ENCODE measurements around the gene ADAMTS9. TPM values are rescaled to one million over a fixed set of nuclear protein-coding genes. Genes with fewer than 3 reads are reported as not detected.
A peak's percentile ranks its signal among the peaks of the same experiment; 100 is the strongest.

The ADAMTS9 gene
- total and polyA plus RNA-seq, 4 donors, result 21.8 to 74.5 (median 45.7) TPM

DNA sequence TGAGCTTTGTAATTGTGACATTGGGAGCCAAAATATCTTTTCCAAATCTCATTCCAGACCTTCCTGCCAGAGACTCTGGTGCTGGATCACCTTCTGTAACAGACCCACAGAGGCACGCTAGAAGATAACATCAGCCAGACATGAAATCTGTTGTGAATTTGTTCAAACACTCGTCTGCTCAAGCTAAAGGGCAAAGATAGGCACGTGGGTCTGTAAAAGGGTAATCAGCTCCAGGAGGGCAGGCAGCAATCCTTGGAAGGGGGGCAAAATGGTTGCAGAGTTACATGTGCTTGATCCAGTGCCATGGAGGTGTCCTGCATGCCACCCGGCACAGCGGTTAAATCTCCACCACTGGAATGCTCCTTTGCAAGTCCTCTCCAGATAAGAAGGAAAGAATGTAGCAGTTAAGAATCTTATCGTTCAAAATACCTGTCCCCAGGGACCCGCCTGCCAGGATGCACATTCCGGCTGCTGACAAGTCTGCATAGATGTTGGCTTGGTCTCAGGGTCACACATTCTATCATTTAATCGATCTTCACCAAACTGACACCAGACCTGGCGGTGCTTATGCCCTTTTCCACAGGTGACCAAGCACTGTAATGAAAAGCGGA is 74.8 kb downstream of the ADAMTS9 start:
- Histone ChIP-seq H3K36me3 (ENCODE audit: control insufficient read depth, insufficient read depth, low read length) (peaks cover 3% of the 10 kb centered on the region), H3K4me1 (ENCODE audit: control insufficient read depth, insufficient read depth, low read length) (no peaks in the 10 kb centered on the region), H3K27me3 (ENCODE audit: control insufficient read depth, insufficient read depth, low read length) (no peaks in the 10 kb centered on the region), H3K9me3 (ENCODE audit: control insufficient read depth, insufficient read depth, low read length) (no peaks in the 10 kb centered on the region), H3K4me3 (ENCODE audit: low read depth, low read length) (no peak overlapping the region), H3K27ac (ENCODE audit: low read depth, low read length) (no peak overlapping the region)
- no peak for DNase-seq (ENCODE audit: low read depth in 4 of 6, low spot score in 6 of 6)
- WGBS (ENCODE audit: insufficient coverage), result 87% methylated on average over 8 of the region's 11 CpGs

GRCh38 chr3:64612082-64612860 is 75.5 kb downstream of the ADAMTS9 start:
- DNase-seq (ENCODE audit: low read depth in 4 of 6, low spot score in 6 of 6), result no peak
- Histone ChIP-seq H3K27ac (ENCODE audit: low read depth, low read length) (no peak overlapping the region), H3K36me3 (ENCODE audit: control insufficient read depth, insufficient read depth, low read length) (peaks cover 3% of the 10 kb centered on the region), H3K4me1 (ENCODE audit: control insufficient read depth, insufficient read depth, low read length) (no peaks in the 10 kb centered on the region), H3K4me3 (ENCODE audit: low read depth, low read length) (no peak overlapping the region), H3K27me3 (ENCODE audit: control insufficient read depth, insufficient read depth, low read length) (no peaks in the 10 kb centered on the region), H3K9me3 (ENCODE audit: control insufficient read depth, insufficient read depth, low read length) (no peaks in the 10 kb centered on the region)
- WGBS (ENCODE audit: insufficient coverage), result no CpG with 5 or more reads among the region's 4 CpGs

DNA sequence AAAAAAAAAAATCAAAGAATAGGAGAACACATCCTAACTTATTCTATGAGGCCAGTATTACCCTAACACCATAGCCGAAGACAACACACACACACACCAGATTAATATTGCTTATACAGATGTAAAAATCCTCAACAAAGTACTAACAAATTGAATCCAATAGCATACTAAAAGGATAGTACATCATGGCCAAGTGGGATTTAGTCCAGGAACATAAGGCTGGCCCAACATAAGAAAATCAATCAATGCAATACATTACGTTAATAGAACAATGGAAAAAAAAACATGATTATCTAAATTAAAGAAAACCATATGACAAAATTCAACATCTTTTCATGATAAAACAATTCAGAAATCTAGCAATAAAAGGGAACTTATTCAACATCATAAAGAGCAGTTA is 79.1 kb downstream of the ADAMTS9 start:
- no CpG with 5 or more reads among the region's 2 CpGs for WGBS (ENCODE audit: insufficient coverage)
- no peaks in the 10 kb centered on the region for H3K27me3 ChIP-seq (ENCODE audit: control insufficient read depth, insufficient read depth, low read length)
- H3K9me3 ChIP-seq (ENCODE audit: control insufficient read depth, insufficient read depth, low read length), result no peaks in the 10 kb centered on the region
- DNase-seq (ENCODE audit: low read depth in 4 of 6, low spot score in 6 of 6), result no peak
- H3K36me3 ChIP-seq (ENCODE audit: control insufficient read depth, insufficient read depth, low read length), result peaks cover 5% of the 10 kb centered on the region
- H3K4me3 ChIP-seq (ENCODE audit: low read depth, low read length), result no peak overlapping the region
- H3K27ac ChIP-seq (ENCODE audit: low read depth, low read length), result no peak overlapping the region
- H3K4me1 ChIP-seq (ENCODE audit: control insufficient read depth, insufficient read depth, low read length), result no peaks in the 10 kb centered on the region

DNA sequence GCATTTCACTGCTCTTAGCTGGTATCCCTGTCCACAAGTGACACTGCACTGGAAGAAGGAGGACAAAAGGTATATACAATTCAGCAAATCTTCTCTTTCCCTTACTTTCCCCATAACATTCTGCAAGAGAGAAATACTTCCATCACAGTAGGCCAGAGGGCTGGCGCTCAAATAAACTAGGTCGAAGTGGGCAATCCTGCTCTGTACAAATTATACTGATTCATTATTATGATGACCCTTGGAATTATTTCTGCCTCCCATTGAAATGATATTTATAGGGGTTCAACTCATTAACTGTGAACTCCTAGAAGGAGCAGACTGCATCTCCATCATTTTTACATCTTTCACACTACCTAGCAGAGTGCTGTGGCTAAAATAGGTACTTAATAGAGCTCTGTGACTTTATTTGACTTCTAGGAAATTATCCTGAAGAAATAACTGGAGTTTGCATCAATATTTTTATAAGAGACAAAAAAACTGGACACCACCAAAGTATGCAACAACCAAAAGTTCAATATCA is 80.7 kb downstream of the ADAMTS9 start:
- Histone ChIP-seq H3K9me3 (ENCODE audit: control insufficient read depth, insufficient read depth, low read length) (no peaks in the 10 kb centered on the region), H3K27me3 (ENCODE audit: control insufficient read depth, insufficient read depth, low read length) (no peaks in the 10 kb centered on the region), H3K36me3 (ENCODE audit: control insufficient read depth, insufficient read depth, low read length) (peaks cover 3% of the 10 kb centered on the region), H3K27ac (ENCODE audit: low read depth, low read length) (no peak overlapping the region), H3K4me3 (ENCODE audit: low read depth, low read length) (no peak overlapping the region), H3K4me1 (ENCODE audit: control insufficient read depth, insufficient read depth, low read length) (no peaks in the 10 kb centered on the region)
- no peak for DNase-seq (ENCODE audit: low read depth in 4 of 6, low spot score in 6 of 6)
- WGBS (ENCODE audit: insufficient coverage), result no CpG with 5 or more reads among the region's 2 CpGs

DNA sequence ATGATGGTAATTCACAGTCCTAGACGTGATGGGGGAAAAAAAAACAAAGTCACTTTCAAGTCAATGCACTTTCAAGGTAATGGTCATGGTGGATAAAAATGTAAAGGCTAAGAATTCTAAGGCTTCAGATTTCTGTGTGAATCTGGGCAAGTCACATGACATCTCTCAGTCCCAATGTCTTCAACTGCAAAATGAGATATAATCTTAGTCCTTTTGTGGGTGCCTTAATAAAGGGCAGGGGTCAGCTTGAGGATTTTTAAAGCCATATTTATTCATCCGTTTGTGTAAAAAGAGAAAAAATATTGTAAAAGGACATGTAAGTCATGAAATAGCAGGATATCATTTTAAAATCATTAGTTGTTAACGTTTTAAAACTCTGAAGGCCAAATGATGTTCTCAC is 83.5 kb downstream of the ADAMTS9 start:
- DNase-seq (ENCODE audit: low read depth in 4 of 6, low spot score in 6 of 6), result no peak
- Histone ChIP-seq H3K36me3 (ENCODE audit: control insufficient read depth, insufficient read depth, low read length) (peaks cover 6% of the 10 kb centered on the region), H3K27ac (ENCODE audit: low read depth, low read length) (no peak overlapping the region), H3K4me1 (ENCODE audit: control insufficient read depth, insufficient read depth, low read length) (peaks cover 4% of the 10 kb centered on the region), H3K9me3 (ENCODE audit: control insufficient read depth, insufficient read depth, low read length) (no peaks in the 10 kb centered on the region), H3K27me3 (ENCODE audit: control insufficient read depth, insufficient read depth, low read length) (no peaks in the 10 kb centered on the region), H3K4me3 (ENCODE audit: low read depth, low read length) (no peak overlapping the region)
- no CpG with 5 or more reads among the region's 3 CpGs for WGBS (ENCODE audit: insufficient coverage)

DNA sequence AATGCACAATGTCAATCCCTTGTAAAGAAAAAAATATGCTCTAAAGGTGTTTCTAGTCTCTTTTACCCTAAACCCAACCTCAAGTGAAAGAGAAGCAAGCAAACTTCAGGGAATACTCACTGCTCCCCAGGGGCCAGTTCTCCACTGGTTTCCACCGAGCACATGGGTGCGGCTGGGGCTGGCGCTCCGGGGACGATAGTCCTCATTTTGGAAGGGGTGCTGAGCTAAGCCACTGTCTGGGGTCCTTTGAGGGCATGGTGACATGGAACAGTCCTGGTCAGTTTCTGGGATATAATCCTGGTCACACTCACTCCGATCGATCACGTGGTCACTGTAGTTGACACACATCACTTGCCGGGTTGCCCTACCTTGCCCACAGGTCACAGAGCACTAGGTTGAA is 86.0 kb downstream of the ADAMTS9 start:
- H3K9me3 ChIP-seq (ENCODE audit: control insufficient read depth, insufficient read depth, low read length), result no peaks in the 10 kb centered on the region
- peaks cover 6% of the 10 kb centered on the region for H3K36me3 ChIP-seq (ENCODE audit: control insufficient read depth, insufficient read depth, low read length)
- H3K27me3 ChIP-seq (ENCODE audit: control insufficient read depth, insufficient read depth, low read length), result no peaks in the 10 kb centered on the region
- no peak overlapping the region for H3K27ac ChIP-seq (ENCODE audit: low read depth, low read length)
- WGBS (ENCODE audit: insufficient coverage), result 98% methylated on average over 9 of the region's 9 CpGs
- no peak overlapping the region for H3K4me3 ChIP-seq (ENCODE audit: low read depth, low read length)
- peaks cover 4% of the 10 kb centered on the region for H3K4me1 ChIP-seq (ENCODE audit: control insufficient read depth, insufficient read depth, low read length)
- DNase-seq (ENCODE audit: low read depth in 4 of 6, low spot score in 6 of 6), result no peak

DNA sequence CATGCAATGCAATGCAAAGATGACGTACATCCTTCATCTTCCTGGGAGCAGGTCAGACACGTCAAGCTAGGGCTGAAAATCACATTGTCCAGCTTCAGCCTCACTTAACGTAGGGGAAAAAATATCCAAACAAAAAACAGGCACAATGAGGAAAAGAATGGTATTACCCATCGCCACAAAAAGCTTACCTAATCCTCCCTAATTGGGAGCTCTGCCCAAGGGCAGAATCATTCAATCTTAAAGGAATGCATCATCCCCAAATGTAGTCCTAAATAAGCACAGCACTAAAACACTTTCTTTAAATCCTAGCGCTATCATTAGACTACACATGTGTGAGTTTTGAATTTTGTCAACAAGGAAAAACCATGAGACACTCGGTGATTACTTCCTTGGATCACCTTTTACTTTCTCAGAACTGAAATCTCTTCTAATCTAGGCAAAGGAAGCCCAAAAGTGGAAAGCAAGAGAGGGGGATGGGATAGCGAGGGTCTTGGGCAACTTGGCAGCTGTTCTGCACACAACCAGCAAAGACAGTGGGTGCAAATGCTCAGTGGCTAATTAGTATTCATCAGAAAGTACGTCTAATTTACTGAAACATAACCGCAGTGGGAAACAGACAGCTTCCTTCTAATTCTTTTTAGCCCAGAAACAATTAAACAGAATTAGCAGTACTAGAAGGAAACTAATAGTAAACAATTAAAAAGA is 87.4 kb downstream of the ADAMTS9 start:
- H3K9me3 ChIP-seq (ENCODE audit: control insufficient read depth, insufficient read depth, low read length), result no peaks in the 10 kb centered on the region
- H3K36me3 ChIP-seq (ENCODE audit: control insufficient read depth, insufficient read depth, low read length), result peaks cover 6% of the 10 kb centered on the region
- no peak overlapping the region for H3K27ac ChIP-seq (ENCODE audit: low read depth, low read length)
- peak in 3 of 6 donors; percentile 35 to 91 (median 63) for DNase-seq (ENCODE audit: low read depth in 4 of 6, low spot score in 6 of 6)
- H3K4me3 ChIP-seq (ENCODE audit: low read depth, low read length), result no peak overlapping the region
- peaks cover 4% of the 10 kb centered on the region for H3K4me1 ChIP-seq (ENCODE audit: control insufficient read depth, insufficient read depth, low read length)
- WGBS (ENCODE audit: insufficient coverage), result 50% methylated on average over 1 of the region's 9 CpGs
- no peaks in the 10 kb centered on the region for H3K27me3 ChIP-seq (ENCODE audit: control insufficient read depth, insufficient read depth, low read length)

GRCh38 chr3:64599651-64600050 is 88.1 kb downstream of the ADAMTS9 start:
- Histone ChIP-seq H3K27me3 (ENCODE audit: control insufficient read depth, insufficient read depth, low read length) (no peaks in the 10 kb centered on the region), H3K27ac (ENCODE audit: low read depth, low read length) (no peak overlapping the region), H3K9me3 (ENCODE audit: control insufficient read depth, insufficient read depth, low read length) (no peaks in the 10 kb centered on the region), H3K4me3 (ENCODE audit: low read depth, low read length) (no peak overlapping the region), H3K4me1 (ENCODE audit: control insufficient read depth, insufficient read depth, low read length) (peaks cover 4% of the 10 kb centered on the region), H3K36me3 (ENCODE audit: control insufficient read depth, insufficient read depth, low read length) (peaks cover 6% of the 10 kb centered on the region)
- no CpG with 5 or more reads among the region's 2 CpGs for WGBS (ENCODE audit: insufficient coverage)
- DNase-seq (ENCODE audit: low read depth in 4 of 6, low spot score in 6 of 6), result peak in 2 of 6 donors; percentile 59 to 74

- peak overlapping the region; percentile 30 for H3K27ac ChIP-seq (ENCODE audit: low read depth, low read length)
Observed at GRCh38 chr3:64595253-64595694, 92.5 kb downstream of the ADAMTS9 start.

More at GRCh38 chr3:64595253-64595694, 92.5 kb downstream of the ADAMTS9 start:
- no peaks in the 10 kb centered on the region for H3K36me3 ChIP-seq (ENCODE audit: control insufficient read depth, insufficient read depth, low read length)
- DNase-seq (ENCODE audit: low read depth in 4 of 6, low spot score in 6 of 6), result peak in 3 of 6 donors; percentile 41 to 89 (median 61)
- WGBS (ENCODE audit: insufficient coverage), result 33% methylated on average over 2 of the region's 5 CpGs
- H3K4me1 ChIP-seq (ENCODE audit: control insufficient read depth, insufficient read depth, low read length), result peaks cover 4% of the 10 kb centered on the region
- H3K9me3 ChIP-seq (ENCODE audit: control insufficient read depth, insufficient read depth, low read length), result no peaks in the 10 kb centered on the region
- no peak overlapping the region for H3K4me3 ChIP-seq (ENCODE audit: low read depth, low read length)
- H3K27me3 ChIP-seq (ENCODE audit: control insufficient read depth, insufficient read depth, low read length), result no peaks in the 10 kb centered on the region
